IgD-negative memory B cell (primary cell): Measurements from ENCODE around the gene MAP7. TPM values are rescaled to one million over a fixed set of nuclear protein-coding genes. Genes with fewer than 3 reads are reported as not detected.
A peak's percentile ranks its signal among the peaks of the same experiment; 100 is the strongest.
"Not testable (repeated sequence)": the region's sequence is repeated elsewhere in the genome, so short reads cannot be mapped to it uniquely, and the experiment has no call there.

Source experiments
- H3K27ac Mint-ChIP-seq, 3 donors: one replicate each; pipeline ENCODE4 v1.8.0; 2020 to 2022; ENCODE audit warnings: mild to moderate bottlenecking in 3 of 3, mixed read lengths in 3 of 3, moderate library complexity in 1 of 3
- H3K27me3 Mint-ChIP-seq: one replicate; pipeline ENCODE4 v1.8.0; 2021; ENCODE audit warnings: mixed read lengths
- H3K36me3 Mint-ChIP-seq: one replicate; pipeline ENCODE4 v1.8.0; 2020; ENCODE audit warnings: mild to moderate bottlenecking, mixed read lengths
- H3K4me1 Mint-ChIP-seq, 3 donors: one replicate each; pipeline ENCODE4 v1.8.0; 2020 to 2022; ENCODE audit warnings: mixed read lengths in 3 of 3, mild to moderate bottlenecking in 1 of 3
- H3K4me3 Mint-ChIP-seq, 4 donors: one replicate each; pipeline ENCODE4 v1.8.0; 2020 to 2022; ENCODE audit warnings: mild to moderate bottlenecking in 4 of 4, mixed read lengths in 4 of 4, moderate library complexity in 3 of 4
- H3K9me3 Mint-ChIP-seq, 3 donors: one replicate each; pipeline ENCODE4 v1.8.0; 2020 to 2021; ENCODE audit warnings: mixed read lengths in 3 of 3, mild to moderate bottlenecking in 1 of 3
- polyA plus RNA-seq: library from polyadenylated mRNA; unstranded; fragments of 300-500 nt; fragmentation: Illumina TruSeq; gene quantifications from one replicate; pipeline ENCODE4 v1.2.3, GENCODE V29; 2021

Gene MAP7
- polyA plus RNA-seq, 1 donor from 2014 or later: 4.0 TPM

DNA sequence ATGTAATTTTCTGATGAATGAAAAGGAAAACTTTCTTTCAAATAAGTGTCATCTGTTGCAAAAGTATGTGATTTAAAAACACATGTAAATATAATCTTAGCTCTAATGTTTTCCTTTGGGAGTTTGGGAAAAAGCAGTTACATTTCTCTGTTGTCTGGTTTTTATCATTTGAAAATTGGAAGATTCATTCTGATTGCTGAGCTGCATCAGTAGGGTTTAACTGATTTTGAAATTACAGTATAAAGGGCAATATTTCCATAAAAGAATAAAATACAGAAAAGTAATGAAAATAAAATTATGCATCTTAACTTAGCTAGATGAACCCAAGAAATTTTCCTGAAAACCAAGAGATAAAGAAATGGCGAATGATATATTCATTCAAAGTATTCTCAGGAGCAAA is 57.8 kb downstream of the MAP7 start:
- Mint-ChIP-seq H3K4me3 (no peak overlapping the region), H3K36me3 (no peaks in the 10 kb centered on the region), H3K27me3 (peaks cover 8% of the 10 kb centered on the region), H3K9me3 (no peaks in the 10 kb centered on the region), H3K4me1 (no peaks in the 10 kb centered on the region), H3K27ac (no peak overlapping the region)

DNA sequence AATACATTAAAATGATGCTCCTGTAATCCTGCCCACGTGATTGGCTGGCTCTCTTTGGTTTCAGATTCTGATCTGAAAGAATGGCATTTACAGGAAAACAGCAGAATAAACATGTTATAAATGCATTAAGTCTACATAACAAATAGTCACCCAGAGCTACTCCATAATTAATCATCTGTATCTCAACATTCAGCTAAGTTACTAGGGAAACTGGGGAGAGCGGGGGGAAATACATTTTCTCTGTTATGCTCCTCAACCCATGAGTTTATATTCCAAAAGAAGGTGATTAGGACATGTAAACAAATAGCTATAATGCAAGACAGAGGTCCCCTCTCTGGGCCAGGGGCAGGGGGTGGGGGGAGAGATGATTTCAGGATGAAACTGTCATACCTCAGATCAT is 58.5 kb downstream of the MAP7 start:
- H3K27me3 Mint-ChIP-seq: peaks cover 6% of the 10 kb centered on the region
- H3K9me3 Mint-ChIP-seq: no peaks in the 10 kb centered on the region
- H3K27ac Mint-ChIP-seq: peak overlapping the region in 1 of 3 donors; percentile 31
- H3K4me1 Mint-ChIP-seq: no peaks in the 10 kb centered on the region
- H3K36me3 Mint-ChIP-seq: no peaks in the 10 kb centered on the region
- no peak overlapping the region for H3K4me3 Mint-ChIP-seq

DNA sequence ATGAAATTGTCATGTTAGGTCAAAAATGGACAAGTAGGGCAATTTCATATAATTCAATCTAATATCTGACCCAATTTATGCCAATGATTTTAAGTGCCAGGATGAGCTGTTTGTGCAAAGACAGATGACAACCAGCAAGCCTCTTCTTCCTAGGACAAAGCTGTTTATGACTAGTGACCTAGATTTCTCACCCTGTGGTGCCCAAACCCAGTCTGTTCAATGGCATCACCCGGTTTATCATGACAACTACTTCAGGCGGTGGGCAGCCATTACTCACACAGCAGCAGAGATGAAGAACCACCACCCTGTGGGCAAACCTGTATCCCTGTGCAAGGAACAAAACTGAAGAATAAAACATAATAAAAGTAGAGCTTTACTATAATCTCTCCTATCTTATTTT is 59.0 kb downstream of the MAP7 start:
- H3K9me3 Mint-ChIP-seq: no peaks in the 10 kb centered on the region
- H3K27me3 Mint-ChIP-seq: peaks cover 5% of the 10 kb centered on the region
- no peak overlapping the region for H3K27ac Mint-ChIP-seq
- no peaks in the 10 kb centered on the region for H3K4me1 Mint-ChIP-seq
- H3K4me3 Mint-ChIP-seq: no peak overlapping the region
- H3K36me3 Mint-ChIP-seq: no peaks in the 10 kb centered on the region

DNA sequence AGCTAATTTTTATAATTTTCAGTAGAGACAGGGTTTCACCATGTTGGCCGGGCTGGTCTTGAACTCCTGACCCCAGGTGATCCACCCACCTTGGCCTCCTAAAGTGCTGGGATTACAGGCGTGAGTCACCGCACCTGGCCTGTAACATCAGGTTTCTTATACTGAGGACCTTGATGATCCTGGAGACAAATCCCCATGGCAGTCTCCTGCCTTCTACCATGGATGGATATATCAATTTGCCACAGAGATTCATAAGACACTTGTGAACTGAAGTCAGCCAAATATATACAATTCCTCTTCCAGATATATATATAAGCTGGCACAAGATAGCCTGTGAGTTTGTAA is 60.6 kb downstream of the MAP7 start:
- not testable (repeated sequence) for H3K27ac Mint-ChIP-seq, H3K36me3 Mint-ChIP-seq, H3K9me3 Mint-ChIP-seq, H3K4me3 Mint-ChIP-seq, H3K27me3 Mint-ChIP-seq, H3K4me1 Mint-ChIP-seq

DNA sequence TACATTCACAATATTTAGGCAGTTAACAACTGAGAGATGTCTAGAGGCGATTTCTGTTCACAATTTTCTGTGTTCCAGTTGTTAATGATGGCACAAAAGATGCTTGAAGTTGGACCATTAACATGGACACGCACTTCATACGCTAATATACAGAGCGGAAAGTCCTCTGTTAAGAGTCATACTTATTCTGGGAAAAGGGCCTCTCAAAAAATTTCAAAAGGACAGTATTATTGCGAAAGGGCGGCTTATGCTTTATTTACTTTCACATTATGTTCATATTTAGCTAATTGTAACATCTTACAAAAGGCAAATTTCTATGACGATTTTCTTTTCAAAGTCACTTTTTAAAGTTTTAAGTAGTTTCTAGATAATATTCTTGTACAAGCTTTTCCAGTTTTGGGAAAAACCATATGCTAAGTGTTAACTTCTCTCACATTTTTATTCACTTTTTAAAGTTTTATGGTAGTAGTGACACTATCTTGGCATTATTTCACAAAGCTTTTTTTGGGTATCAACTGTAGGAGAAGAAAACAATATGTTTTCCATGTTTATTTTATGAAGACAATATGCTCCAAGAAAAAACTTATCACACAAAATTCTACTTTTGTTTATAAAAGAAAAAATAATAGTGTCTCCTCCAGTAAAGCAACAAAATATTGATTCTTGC is 62.3 kb downstream of the MAP7 start:
- no peak overlapping the region for H3K27ac Mint-ChIP-seq
- no peaks in the 10 kb centered on the region for H3K9me3 Mint-ChIP-seq
- H3K36me3 Mint-ChIP-seq: no peaks in the 10 kb centered on the region
- no peaks in the 10 kb centered on the region for H3K4me1 Mint-ChIP-seq
- H3K27me3 Mint-ChIP-seq: no peaks in the 10 kb centered on the region
- H3K4me3 Mint-ChIP-seq: no peak overlapping the region

DNA sequence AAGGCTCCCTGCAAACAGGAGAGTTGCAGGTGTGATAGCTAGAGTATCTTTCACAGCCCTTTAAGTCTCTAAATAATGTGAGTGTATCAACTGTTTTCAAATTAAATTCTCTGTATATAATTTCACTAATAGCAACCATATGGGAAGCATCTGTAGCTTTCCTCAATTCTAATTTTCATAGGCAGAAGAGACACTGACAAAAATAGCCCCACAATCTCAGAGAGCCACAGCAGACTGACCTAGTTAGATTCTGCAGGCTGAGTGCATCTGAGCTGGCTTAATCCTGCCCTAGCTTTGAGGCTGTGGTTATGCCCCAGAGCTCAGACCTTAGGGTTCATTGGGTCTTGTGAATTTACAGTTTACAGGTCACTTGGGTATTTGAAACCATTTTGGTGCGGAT is 63.9 kb downstream of the MAP7 start:
- H3K27me3 Mint-ChIP-seq: no peaks in the 10 kb centered on the region
- no peak overlapping the region for H3K4me3 Mint-ChIP-seq
- peaks cover 0 to 5% (median 0%) of the 10 kb centered on the region in 3 donors for H3K9me3 Mint-ChIP-seq
- no peak overlapping the region for H3K27ac Mint-ChIP-seq
- no peaks in the 10 kb centered on the region for H3K4me1 Mint-ChIP-seq
- no peaks in the 10 kb centered on the region for H3K36me3 Mint-ChIP-seq

DNA sequence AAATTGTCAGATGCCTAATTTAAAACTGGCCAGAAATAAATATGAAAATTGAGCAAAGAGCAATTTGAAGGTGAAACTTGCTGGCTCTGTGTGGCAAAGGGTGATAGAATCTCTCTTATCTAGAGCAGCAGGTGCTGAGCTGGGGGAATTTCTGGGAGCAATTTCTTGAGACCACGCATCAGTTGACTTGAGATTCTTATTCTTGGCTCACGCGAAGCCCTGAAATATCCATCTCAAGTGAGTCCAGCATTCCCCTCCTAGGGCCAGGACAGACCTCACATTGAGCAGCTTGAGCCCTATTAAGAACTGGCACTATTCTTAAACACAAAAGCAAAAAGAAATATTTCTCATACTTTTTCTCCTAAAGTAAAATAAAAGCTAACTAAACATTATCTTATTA is 66.3 kb downstream of the MAP7 start:
- H3K27ac Mint-ChIP-seq: no peak overlapping the region
- H3K4me1 Mint-ChIP-seq: no peaks in the 10 kb centered on the region
- no peaks in the 10 kb centered on the region for H3K36me3 Mint-ChIP-seq
- no peak overlapping the region for H3K4me3 Mint-ChIP-seq
- peaks cover 3% of the 10 kb centered on the region for H3K27me3 Mint-ChIP-seq
- H3K9me3 Mint-ChIP-seq: peaks cover 0 to 7% (median 3%) of the 10 kb centered on the region in 3 donors

DNA sequence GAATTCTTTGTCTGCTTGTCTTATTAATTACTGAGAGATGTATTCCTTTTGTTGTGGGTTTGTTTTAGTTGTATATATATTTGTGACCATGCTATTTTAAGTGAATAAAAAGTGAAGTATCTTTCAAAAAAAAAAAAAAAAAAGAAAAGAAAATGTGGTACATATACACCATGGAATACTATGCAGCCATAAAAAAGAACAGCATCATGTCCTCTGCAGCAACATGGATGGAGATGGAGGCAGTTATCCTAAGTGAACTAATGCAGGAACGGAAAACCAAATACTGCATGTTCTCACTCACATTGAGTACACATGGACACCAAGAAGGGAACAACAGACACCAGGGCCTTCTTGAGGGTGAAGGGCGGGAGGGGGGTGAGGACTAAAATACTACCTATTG is 67.2 kb downstream of the MAP7 start:
- H3K27me3 Mint-ChIP-seq, H3K4me3 Mint-ChIP-seq, H3K27ac Mint-ChIP-seq, H3K4me1 Mint-ChIP-seq, H3K36me3 Mint-ChIP-seq, H3K9me3 Mint-ChIP-seq: not testable (repeated sequence)

DNA sequence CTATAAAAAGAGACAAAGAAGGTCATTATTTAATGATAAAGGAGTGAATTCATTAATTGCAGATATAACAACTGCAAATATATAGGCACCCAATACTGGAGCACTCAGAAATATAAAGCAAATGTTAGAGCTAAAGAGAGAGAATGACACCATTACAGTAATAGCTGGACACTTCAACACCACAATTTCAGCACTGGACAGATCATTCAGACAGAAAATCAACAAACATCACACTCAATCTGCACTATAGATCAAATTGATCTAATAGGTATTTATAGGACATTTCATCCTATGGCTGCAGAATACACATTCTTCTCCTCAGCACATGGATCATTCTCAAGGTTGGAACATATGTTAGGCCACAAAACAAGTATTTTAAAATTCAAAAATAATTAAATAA is 72.7 kb downstream of the MAP7 start:
- Mint-ChIP-seq H3K4me1 (no peaks in the 10 kb centered on the region), H3K4me3 (no peak overlapping the region), H3K27me3 (peaks cover 11% of the 10 kb centered on the region), H3K36me3 (no peaks in the 10 kb centered on the region), H3K9me3 (peaks cover 0 to 5% (median 5%) of the 10 kb centered on the region in 3 donors), H3K27ac (no peak overlapping the region)

DNA sequence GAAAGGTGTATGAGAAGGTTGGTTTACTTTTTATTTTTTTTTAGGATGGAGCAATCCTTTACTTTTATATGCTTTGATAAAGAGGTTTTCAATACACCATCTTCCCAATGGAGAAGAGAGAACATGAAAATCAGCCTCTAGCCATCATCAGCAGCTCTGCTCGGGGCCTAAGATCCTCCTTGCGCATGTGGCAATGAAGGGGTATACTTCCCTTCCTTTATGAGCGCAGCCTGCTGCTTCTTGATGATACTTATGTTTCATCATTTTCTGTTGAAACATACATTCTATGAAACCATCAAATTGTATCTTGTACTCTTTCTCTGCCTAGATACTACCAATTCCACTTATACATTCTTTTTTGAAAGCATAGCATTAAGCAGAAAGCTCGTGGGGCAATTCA is 74.5 kb downstream of the MAP7 start:
- peaks cover 13% of the 10 kb centered on the region for H3K27me3 Mint-ChIP-seq
- no peaks in the 10 kb centered on the region for H3K36me3 Mint-ChIP-seq
- no peak overlapping the region for H3K4me3 Mint-ChIP-seq
- no peak overlapping the region for H3K27ac Mint-ChIP-seq
- H3K4me1 Mint-ChIP-seq: peaks cover 0 to 2% (median 0%) of the 10 kb centered on the region in 3 donors
- H3K9me3 Mint-ChIP-seq: peaks cover 0 to 2% (median 0%) of the 10 kb centered on the region in 3 donors

DNA sequence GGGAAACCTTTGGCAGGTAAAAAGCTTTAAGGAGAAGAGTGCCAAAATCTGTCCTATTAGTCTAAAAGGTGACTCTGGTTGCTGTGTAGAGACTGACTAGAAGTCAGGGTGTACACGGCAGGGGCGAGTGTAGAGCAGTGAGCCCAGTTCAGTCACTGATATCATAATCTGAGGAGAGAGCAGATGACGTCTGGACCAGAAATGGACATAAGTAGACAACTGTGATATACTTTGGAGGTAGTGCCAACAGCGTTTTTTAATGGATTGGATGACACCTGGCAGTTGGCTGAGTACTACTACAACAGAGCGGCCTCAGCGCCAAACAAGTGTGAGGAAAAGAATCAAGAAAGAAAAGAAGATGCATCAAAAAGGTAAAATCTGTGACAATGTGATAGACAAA is 76.0 kb downstream of the MAP7 start:
- no peaks in the 10 kb centered on the region for H3K36me3 Mint-ChIP-seq
- H3K27me3 Mint-ChIP-seq: peaks cover 11% of the 10 kb centered on the region

DNA sequence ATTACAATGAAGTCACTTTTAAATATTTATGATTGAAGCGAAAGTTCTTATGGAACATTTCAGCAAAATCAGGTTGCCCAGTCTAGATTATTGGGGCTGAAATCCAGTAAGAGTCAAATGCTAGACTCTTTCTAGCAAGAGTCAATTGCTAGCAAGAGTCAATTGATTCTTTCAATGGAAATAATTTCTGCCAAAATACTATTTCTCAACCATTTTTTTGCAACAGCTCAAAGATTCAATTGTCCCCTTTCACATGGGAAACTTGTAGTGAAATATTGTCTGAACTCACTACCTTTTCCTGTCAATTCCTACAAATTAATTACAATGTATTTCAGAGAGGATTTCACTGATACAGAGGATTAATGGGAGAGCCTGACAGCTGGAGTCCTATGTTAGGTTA is 78.3 kb downstream of the MAP7 start:
- Mint-ChIP-seq H3K27ac (no peak overlapping the region), H3K4me1 (peaks cover 0 to 2% (median 0%) of the 10 kb centered on the region in 3 donors), H3K36me3 (no peaks in the 10 kb centered on the region), H3K27me3 (peaks cover 11% of the 10 kb centered on the region), H3K9me3 (peaks cover 0 to 2% (median 0%) of the 10 kb centered on the region in 3 donors), H3K4me3 (no peak overlapping the region)

More for the DNA sequence above, 76.0 kb downstream of the MAP7 start:
- Mint-ChIP-seq H3K4me1 (peaks cover 0 to 2% (median 0%) of the 10 kb centered on the region in 3 donors), H3K9me3 (peaks cover 0 to 2% (median 0%) of the 10 kb centered on the region in 3 donors), H3K27ac (no peak overlapping the region), H3K4me3 (no peak overlapping the region)

DNA sequence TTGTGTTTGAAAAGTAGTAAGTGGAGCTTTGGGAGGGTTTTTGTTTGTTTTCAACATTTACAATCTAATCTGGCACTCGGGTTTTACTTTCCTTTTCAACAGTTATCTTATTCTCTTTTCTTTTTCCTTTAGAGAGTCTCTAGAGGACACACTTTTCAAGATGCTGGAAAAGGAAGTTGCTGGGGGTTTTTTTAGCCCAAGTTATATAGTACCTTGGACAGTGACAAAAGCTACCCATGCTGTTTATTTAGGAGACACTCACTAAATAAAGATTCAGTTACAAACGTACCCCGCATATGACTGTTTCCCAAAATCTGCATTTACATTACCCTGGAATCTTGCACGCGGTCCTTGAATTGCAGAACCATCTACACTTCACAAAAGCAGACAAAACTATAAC is 78.8 kb downstream of the MAP7 start:
- Mint-ChIP-seq H3K27me3 (peaks cover 11% of the 10 kb centered on the region), H3K27ac (no peak overlapping the region), H3K36me3 (no peaks in the 10 kb centered on the region), H3K4me1 (peaks cover 0 to 2% (median 0%) of the 10 kb centered on the region in 3 donors), H3K9me3 (peaks cover 0 to 2% (median 0%) of the 10 kb centered on the region in 3 donors), H3K4me3 (no peak overlapping the region)

DNA sequence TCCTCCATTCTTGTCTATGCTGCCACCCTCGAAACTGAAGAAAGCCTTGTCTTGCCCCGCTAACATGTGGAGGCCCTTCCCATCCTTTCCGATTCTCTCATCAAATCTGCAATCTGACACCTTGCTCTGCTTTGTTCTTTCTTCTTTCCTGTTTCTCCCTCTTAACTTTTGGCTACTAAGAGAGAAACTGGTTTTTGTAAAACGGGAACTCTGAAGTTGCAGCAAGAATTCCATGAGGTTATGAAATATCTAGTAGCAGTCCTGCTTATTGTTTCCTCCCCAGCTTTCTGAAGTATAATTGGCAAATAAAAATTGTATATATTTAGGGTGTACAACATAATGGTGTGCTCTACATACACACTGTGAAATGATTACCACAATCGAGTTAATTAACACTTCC is 80.2 kb downstream of the MAP7 start:
- H3K36me3 Mint-ChIP-seq: no peaks in the 10 kb centered on the region
- H3K9me3 Mint-ChIP-seq: peaks cover 0 to 2% (median 0%) of the 10 kb centered on the region in 3 donors
- H3K4me3 Mint-ChIP-seq: no peak overlapping the region
- no peak overlapping the region for H3K27ac Mint-ChIP-seq
- H3K27me3 Mint-ChIP-seq: peaks cover 13% of the 10 kb centered on the region
- peaks cover 0 to 2% (median 0%) of the 10 kb centered on the region in 3 donors for H3K4me1 Mint-ChIP-seq

DNA sequence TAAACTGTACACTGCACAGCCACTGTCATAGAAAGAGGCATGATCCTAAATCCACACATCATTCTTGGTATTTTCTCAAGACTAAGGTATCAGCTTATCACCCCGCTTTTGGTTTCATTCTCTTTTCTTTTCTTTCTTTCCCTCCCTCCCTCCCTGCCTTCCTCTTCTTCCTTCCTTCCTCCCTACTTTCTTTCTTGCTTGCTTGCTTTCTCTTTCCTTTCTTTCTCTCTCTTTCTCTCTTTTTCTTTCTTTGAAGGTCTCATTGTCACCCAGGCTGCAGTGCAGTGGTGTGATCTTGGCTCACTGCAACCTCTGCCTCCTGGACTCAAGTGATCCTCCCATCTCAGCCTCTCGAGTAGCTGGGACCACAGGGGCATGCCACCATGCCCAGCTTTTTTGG is 81.1 kb downstream of the MAP7 start:
- Mint-ChIP-seq H3K36me3 (no peaks in the 10 kb centered on the region), H3K27me3 (peaks cover 13% of the 10 kb centered on the region), H3K4me1 (peaks cover 0 to 2% (median under 1%) of the 10 kb centered on the region in 3 donors), H3K9me3 (peaks cover 0 to under 1% (median 0%) of the 10 kb centered on the region in 3 donors), H3K27ac (no peak overlapping the region), H3K4me3 (peak overlapping the region in 2 of 4 donors; percentile 48 to 57)

DNA sequence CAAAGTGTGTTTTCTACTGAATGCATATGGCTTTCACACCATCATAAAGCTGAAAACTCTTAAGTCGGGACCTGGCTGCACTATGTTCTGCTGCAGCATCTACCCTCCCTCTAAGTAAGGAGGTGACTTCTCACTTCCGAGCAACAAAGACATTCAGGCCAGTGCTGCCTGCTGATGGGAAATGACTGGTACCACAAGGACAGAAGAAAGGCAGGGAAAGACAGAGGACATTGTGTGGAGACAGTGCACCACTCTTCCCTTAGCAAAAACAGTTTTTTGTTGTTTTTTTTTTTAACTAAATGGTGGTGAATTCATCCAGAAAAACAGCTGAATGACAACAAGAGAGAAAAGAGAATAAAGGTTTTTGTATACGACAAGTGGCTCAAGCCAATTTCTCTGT is 81.5 kb downstream of the MAP7 start:
- H3K4me1 Mint-ChIP-seq: peaks cover 0 to 6% (median 5%) of the 10 kb centered on the region in 3 donors
- no peak overlapping the region for H3K27ac Mint-ChIP-seq
- peaks cover 16% of the 10 kb centered on the region for H3K27me3 Mint-ChIP-seq
- H3K4me3 Mint-ChIP-seq: peak overlapping the region in 1 of 4 donors; percentile 57
- H3K9me3 Mint-ChIP-seq: no peaks in the 10 kb centered on the region
- H3K36me3 Mint-ChIP-seq: no peaks in the 10 kb centered on the region
